Measurements from ENCODE around the gene LOX.
"Not testable (repeated sequence)": the region's sequence is repeated elsewhere in the genome, so short reads cannot be mapped to it uniquely, and the experiment has no call there.

Gene LOX

DNA sequence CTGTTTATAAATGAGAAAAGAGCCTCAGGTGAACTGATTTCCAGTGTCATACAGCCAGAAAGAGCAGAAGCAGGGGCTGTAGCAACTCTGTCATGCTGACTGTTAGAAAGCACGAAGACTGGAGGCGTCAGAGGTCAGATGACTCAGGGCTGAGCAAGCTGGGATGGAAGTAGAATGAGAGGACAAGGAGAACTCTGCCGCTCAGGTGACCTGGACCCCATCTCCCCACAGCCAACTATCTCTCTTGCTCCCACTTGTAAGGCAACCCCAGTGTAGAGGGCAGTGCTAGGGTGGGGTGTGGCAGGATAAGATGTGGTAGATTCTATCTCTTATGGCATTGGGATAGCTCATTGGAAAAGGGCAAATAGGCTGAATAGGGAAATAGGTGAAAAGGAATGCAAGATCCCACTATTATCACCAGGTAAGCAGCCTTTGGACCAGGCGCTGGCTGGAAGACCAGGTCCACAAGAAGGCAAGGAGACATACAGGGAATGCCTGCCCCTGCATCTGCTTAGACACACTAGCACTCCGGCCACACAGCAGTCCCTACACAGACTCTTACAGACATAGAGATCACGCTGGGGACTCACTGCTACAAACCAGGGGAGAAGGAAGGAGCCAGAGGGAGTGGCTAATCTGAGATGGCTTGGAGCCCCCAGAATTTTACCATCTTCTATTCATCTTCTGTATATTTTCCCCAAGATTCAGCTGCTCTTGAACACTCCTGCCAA is 21.2 kb upstream of the LOX start:
- in situ Hi-C loops (cut with HindIII; ENCODE audit: low sequenced_read_pairs): no loop called here

DNA sequence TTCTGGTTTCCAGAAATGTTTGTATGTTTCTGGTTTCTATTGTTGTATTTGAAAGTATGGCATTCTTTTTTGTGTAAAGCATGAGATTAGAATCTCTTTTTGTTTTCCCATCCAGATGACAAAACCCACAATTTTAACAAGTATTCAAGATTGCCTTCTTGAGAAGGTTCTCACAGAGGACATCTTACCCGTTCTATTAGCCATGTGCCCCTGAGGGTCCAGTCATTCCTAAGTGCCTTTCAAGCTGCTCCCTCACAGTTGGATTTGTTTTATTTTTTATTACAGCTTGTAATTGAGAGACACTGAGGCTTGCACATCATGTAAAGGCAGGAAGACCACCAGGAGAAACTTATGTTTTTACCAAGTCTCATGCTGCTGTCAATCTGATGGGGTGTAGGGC is 19.3 kb upstream of the LOX start:
- in situ Hi-C loops (cut with HindIII; ENCODE audit: low sequenced_read_pairs): no loop called here

DNA sequence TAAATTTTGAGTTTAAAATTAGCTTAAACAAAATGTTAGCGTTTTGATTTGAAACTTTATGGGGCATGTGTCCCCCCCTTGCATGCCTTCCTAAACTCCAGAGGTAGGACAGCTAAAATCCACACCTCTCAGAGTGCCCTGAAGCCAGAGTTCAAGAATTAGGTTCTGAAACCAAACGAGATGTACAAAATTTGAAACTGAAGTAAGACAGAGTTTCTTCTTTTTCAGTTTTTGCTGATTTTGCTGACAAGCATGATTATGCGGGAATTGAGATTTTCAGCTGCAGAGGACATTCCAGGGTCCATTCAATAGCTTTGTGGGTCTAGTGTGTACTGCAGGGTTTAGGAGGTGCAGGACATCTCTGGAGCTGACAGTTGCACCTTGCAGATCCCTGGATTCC is 17.1 kb upstream of the LOX start:
- in situ Hi-C loops (cut with HindIII; ENCODE audit: low sequenced_read_pairs): no loop called here

DNA sequence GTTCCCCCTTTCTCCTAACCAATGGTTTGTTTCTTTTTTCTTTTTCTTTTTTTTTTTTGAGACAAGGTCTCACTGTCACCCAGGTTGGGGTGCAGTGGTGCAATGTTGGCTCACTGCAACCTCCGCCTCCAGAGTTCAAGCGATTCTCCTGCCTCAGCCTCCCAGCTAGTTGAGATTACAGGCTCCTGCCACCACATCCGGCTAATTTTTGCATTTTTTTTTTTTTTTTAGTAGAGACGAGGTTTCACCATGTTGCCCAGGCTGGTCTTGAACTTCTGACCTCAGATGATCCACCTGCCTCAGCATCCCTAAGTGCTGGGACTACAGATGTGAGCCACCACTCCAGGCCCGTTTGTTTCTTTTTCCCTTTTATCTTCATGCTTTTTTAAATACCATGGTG is 16.2 kb upstream of the LOX start:
- in situ Hi-C loops (cut with HindIII; ENCODE audit: low sequenced_read_pairs): not testable (repeated sequence)

DNA sequence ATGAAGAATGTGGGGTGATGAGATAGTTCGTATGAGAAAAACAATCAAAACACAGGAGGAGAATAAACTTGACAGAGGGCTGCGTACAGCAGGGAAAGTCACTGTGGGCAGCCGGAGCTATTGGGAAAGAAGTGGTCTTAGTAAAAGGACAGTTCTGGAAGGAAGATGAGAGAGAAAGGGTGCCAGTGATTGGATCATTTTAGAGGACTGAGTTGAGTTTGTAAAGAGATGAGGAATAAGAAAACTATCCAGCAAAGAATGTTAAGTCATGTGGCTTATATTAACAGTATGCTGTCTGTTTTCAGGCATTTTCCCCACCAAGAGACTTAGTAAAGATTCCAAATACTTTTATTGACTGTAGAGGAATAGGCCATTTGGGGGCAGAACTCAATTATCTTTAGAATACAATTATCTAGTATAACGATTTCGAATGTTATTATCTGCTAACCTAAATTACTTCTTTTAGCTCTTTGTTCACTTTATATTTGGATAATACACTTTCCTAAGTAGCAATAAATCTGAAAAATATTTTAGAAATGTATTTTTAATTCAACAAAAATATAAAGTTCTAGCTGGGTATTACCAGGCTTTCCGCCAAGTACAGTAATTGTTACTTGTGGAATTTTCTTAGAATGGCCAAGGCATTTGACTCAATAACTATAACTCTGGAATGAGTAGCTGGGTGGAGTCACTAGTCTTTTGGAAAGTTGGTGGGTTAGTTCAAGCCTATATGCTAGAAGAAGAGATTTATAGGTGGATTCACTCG is 15.5 kb upstream of the LOX start:
- in situ Hi-C loops (cut with HindIII; ENCODE audit: low sequenced_read_pairs): no loop called here

DNA sequence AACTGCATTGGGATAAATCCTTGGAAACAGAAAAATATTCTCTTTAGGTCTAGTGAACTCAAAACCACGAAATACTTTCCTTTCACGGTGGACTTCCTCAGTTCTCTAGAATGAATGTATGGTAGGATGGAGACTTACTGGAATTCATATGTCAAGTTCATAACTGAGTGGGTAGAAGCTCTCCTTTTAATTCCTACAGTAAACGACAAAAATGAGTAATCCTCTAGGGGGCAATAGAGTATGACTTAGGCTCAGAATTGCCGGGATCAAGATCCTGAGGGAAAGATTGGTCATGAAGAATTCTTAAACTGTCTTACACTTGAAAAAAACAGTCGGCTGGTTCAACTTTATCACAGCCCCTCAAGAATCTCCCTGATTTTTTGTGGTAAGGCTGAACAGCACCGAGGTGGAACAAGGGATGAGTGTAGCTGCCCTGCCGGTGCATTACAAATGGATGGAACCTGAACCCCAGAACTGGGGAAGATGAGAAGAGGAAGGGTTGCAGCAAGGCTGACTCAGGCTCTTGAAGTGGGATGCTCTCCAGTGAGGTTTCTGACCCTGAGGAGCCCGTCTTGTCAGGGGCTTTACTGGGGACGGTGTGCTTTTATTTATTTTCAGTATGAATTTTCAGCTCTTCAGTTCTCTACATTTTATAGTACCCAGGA is 14.0 kb upstream of the LOX start:
- in situ Hi-C loops (cut with HindIII; ENCODE audit: low sequenced_read_pairs): no loop called here

DNA sequence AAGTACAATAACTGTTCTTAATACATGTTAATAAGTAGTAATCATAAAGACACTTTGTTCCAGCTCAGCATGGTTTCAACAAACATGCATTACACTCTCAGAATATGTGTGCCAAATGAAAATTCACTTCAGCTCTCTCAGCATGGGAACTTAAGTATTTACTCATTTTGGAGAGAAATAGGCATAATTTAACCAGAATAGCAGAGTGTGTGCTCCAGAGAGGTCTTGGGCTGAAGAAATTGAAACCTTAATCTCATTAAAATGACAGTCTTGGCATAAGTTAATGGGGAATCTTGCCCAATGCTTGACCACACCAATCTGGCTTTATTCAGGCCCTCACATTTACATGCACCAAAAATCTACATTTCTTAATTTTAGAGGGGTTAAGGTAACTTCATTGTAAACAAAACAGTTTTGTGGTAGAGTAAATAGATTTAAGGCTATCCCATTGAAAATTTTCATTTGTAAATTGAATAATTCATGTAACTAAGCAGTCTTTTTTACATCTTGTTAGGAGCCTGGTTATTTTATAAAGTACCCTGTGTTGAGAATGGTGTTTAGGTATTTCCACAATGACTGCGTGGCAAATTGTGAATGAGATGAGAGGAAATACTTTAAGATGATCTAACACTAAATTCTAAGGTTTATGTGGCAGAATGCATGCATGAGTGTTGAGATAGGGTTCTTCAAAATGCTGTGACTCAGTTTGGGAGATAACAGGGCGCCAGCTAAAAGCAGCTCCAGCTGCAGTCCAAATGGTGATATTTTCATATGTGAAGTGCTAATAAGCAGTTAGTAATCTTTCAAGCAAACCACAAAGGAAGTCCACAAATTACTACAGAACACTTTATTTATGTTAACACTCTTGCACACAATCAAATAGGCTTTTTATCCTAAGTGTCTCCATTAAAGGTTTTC is 11.3 kb upstream of the LOX start:
- in situ Hi-C loops (cut with HindIII; ENCODE audit: low sequenced_read_pairs): no loop called here

DNA sequence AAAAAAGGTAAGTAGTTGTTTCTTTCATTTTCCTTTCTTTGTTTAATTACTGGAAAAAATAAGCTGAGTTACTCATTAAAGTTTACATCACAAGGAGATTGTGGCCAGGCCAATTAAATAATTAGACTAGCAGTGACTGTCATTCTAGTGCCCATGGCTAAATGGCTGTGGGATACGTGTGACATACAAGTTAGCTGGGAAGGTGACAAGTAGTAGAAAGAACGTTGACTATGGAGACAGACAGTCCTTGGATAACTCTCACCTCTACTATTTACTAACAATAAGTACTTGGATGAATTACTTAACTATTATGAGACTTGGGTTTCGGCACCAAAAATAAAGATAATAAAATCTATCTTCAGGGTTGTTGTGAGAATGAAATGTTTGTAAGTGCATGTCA is 7.0 kb upstream of the LOX start:
- in situ Hi-C loops (cut with HindIII; ENCODE audit: low sequenced_read_pairs): no loop called here

DNA sequence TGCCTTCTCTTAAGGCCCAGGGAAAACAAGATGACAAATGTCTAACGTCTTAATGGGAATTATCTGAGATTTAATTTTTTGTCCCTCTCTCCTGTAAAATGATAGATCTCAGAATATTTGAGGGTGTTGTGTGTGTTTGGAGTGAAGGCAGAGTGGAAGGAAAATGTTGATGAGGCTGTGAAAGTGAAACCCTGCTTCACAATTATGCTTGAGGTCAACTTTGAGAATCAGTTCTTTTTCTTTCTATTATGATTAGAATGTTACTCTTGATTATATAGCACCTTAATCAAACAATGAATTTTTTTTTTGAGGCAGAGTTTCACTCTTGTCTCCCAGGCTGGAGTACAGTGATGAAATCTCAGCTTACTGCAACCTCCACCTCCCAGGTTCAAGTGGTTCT is 5.5 kb upstream of the LOX start:
- in situ Hi-C loops (cut with HindIII; ENCODE audit: low sequenced_read_pairs): no loop called here

DNA sequence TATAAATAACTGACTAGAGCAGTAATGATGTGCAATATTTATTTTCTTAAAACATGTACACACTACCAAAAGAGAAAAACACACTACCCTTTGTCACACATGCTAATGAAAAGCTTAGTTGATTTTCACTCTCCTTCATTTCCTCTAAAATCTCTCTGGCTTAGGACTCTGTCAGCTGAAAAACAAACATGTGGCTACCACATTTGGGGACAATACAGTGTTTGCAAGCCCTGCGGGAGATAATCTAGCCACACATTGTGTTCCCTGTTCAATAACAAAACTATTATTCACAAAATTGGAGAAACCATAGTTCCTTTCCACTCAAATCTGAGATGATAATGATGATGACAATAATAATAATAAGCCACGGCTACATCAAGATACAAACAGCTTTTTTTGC is 3.5 kb upstream of the LOX start:
- in situ Hi-C loops (cut with HindIII; ENCODE audit: low sequenced_read_pairs): no loop called here

DNA sequence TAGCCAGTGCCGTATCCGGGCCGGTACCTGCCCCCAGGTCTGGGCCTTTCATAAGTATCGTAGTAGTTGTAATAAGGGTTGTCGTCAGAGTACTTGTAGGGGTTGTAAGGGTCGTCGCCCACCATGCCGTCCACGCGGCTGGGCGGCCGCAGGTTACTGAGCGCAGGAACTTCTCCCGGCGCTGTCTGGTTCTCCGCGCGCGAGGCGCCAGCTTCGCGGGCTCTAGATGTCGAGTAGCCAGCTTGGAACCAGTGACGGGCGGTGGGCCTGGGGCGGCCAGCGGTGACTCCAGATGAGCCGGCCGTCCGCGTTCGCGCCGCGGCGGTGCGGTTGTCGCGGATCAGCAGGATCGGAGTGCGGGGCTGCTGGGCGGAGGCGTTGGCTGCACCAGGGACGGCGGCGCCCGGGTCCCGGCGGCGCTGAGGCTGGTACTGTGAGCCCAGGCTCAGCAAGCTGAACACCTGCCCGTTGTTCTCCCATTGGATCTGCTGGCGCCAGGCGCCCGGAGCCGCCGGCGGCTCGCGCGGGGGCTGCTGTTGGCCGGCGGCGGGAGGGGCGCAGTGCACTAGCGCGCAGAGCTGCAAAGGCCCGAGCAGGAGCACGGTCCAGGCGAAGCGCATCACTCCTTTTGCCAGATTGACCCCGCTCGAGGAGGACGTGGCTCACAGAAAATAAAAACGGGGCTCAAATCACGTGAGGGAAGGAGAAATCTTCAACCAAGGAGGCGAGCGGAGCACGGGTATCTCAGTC is 518 bp downstream of the LOX start:
- in situ Hi-C loops (cut with HindIII; ENCODE audit: low sequenced_read_pairs): no loop called here

DNA sequence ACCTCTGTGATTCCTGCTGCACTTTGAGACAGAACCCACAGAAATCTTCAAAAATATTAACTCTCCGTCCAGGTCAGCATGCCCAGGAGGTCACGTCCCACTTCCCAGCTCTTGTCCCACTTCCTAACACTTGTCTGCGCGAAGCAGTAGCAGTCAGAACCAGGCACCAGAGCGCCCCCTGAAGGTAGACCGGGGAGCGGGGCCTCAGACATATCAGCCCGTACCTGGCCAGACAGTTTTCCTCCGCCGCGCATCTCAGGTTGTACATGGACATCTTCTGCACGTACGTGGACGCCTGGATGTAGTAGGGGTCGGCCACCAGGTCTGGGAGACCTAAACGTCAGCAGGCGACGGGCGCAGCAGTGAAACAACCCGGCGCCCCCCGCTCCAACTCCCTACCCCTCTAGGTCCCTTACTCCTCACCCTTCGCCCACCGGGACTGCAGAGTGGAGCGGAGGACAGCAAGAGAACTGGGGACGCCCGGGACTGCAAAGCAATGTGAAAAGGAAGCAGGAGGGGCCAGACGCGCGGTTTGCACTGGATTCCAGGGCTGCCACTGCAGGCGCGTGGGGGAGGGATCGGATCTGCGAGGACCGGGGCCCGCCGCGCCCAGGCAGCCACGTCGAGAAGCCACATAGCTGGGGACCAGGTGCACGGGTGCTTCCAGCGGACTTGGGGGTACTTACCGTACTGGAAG is 1.2 kb downstream of the LOX start:
- in situ Hi-C loops (cut with HindIII; ENCODE audit: low sequenced_read_pairs): no loop called here

DNA sequence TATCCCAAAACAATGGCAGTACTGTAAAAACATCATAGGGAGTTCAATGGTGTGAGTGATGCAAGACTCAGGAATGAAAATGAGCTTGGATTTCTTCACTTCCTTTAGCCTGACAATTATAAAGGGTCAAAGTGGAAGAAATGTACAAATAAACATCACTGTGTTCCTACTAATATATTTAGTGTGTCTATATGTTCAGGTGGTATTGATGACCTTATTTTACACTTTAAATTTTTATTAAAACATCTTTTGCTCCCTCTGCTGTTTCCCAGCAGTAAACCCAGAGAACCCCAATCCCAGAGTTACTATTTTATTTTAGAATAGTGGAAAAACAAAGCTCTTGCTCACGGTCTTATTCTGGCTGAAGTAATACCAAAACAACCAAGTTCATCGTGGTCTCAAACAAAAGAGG is 2.0 kb downstream of the LOX start:
- in situ Hi-C loops (cut with HindIII; ENCODE audit: low sequenced_read_pairs): no loop called here

DNA sequence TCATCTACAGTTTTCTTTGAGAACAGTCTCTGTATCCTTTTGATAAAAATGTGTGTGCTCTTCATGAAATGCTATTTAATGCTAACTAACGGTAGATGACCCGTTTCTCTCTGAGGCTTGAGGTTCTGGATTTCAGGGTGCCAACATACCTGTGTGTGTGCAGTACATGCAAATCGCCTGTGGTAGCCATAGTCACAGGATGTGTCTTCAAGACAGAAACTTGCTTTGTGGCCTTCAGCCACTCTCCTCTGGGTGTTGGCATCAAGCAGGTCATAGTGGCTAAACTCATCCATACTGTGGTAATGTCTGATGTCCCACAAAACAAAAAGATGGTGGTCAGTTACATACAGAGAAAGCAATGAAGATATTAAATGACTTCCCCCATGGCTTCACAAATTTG is 4.2 kb downstream of the LOX start:
- in situ Hi-C loops (cut with HindIII; ENCODE audit: low sequenced_read_pairs): no loop called here

DNA sequence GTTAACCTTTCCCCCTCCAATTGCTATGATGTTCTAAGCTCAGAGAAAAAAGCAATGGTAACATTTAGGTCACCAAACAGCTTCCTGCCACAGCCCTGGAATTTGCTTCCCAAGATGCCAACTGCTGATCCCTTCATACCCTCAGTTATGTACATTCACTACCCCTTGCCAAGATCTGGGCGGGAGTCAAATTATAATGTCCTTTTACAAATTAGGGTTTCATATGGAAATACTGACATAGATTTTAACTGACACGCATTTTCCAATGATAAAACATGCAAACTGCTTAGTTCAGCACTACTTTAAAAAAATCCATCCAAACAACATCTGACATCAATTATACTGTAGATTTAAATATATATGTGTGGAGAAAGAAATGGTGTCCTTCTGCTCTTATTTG is 5.0 kb downstream of the LOX start:
- in situ Hi-C loops (cut with HindIII; ENCODE audit: low sequenced_read_pairs): no loop called here

DNA sequence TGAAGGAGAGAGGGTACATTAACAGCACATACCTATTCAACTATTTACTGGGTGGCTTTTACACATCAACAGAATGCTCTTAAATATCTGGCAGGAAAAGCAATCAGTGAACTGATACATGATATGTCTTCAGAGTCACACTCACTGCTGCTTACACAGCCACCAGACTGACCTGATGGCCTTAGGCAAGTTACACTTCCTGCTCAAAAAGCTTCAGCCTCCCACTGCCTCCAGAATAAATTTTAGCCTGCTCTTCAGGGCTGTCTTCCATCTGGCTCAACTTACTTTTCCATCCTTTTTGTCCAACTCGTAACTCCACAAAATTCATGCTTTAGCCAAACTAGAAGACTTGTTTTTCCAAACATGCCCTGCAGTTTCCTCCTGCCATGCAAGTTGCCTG is 10.7 kb downstream of the LOX start:
- in situ Hi-C loops (cut with HindIII; ENCODE audit: low sequenced_read_pairs): no loop called here

DNA sequence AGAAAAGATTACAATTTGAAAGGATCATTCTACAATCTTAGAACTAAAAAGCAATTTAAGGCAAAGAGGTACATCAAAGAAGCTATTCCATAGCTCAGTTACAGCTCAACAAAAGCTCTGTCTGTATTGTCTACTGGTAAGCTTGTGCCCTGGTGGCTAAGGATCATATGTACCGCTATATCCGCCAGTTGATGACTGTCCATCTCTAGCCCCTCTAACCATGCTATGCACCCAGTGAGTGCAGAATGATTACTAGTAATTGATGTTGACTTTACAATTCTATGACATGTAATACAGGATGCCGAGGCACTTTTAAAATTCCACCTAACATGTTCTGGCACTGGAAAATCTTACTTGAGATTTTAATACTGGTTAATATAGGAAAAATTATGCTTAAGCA is 13.1 kb downstream of the LOX start:
- in situ Hi-C loops (cut with HindIII; ENCODE audit: low sequenced_read_pairs): no loop called here

DNA sequence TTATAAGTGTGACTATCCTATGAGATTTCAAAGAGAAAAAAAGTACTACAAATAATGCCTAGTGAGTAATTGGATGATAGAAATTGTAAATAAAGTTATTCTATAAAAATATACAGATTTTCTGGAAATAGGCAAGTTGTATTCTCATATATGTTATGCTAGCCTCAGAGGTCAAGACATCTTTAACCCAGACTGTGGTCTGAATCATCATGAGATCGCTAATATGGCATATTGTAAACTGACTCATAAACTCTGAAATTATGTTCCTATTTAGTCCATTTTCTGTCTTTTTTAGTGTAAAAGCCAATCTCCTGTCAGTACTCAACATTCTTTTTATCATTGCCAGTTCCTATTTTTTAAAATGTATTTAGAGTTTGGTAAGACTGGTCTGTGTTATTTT is 14.2 kb downstream of the LOX start:
- in situ Hi-C loops (cut with HindIII; ENCODE audit: low sequenced_read_pairs): no loop called here

DNA sequence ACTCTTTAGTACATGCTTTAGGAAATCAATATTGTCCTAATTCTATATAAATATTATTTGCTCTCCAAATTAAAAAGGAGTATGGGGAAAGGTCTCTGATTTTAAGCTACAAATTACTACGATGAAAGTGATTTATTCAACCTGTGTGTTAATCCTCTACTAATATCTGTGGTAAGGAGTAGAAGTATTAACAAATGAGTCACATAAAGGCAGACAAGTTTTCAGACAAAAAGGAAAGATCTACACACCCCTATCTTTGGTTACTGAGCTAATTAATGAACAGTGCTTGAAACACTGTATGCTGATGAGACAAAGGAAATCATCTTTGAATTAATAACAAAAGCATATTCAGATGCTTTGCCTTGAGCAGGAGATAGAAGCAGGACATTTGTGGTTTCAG is 15.9 kb downstream of the LOX start:
- in situ Hi-C loops (cut with HindIII; ENCODE audit: low sequenced_read_pairs): no loop called here

DNA sequence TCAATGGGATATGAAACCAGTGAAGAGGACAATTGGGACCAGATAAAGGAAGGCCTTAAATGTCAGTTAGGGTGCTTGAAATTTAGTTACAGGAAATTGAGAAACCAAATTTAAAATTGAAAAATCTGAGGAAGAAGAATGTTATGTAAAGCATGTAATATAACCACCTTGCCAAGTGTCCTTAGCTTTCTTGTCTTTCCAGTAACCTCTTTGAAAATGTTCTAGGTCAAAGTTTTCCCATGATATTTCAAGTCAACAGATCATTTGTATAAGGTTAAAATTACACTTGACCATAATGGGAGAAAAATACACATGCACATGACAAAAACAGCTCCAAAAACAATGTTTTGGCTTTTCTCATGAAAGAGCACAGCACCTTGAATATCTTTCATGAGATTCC is 21.1 kb downstream of the LOX start:
- in situ Hi-C loops (cut with HindIII; ENCODE audit: low sequenced_read_pairs): no loop called here
